NCI-H1105 (cell line): ENCODE measurements around the gene POM121.
"Not testable (repeated sequence)": the region's sequence is repeated elsewhere in the genome, so short reads cannot be mapped to it uniquely, and the experiment has no call there.

Source experiments
- DNase-seq: peaks from one replicate; lab custom pipeline; 2025; lab: John Stamatoyannopoulos, UW

The POM121 gene

GRCh38 chr7:72997447-72997846, 72.6 kb downstream of the POM121 start:
- DNase-seq, result not testable (repeated sequence)

- not testable (repeated sequence) for DNase-seq
These were observed 73.1 kb downstream of the POM121 start for GRCh38 chr7:72997887-72998468.
